ENCODE measurements around the gene MOV10. TPM values are rescaled to one million over a fixed set of nuclear protein-coding genes. Genes with fewer than 3 reads are reported as not detected.

Gene MOV10
- total and polyA plus RNA-seq, 2 donors (not counting 3 experiments of a cell fraction or from before 2014, with no cell fraction given) = 97.1 to 113 TPM

- H3K9me3 ChIP-seq (replicated peaks; ENCODE audit: control insufficient read depth, insufficient read depth, low read length) = no peaks in the 10 kb centered on the region
- no peak for TF ChIP-seq CTCF (IDR thresholded peaks at IDR 0.05; ENCODE audit: extremely low read depth in 1 of 2, insufficient read depth in 1 of 2, low read depth in 1 of 2, low read length in 2 of 2)
- no peak for TF ChIP-seq MAX (IDR thresholded peaks at IDR 0.05; ENCODE audit: insufficient read depth, insufficient read length)
- TF ChIP-seq EZH2 (IDR thresholded peaks at IDR 0.05; ENCODE audit: borderline replicate concordance, low read depth, low read length, severe bottlenecking) = no peak
- no peak for TF ChIP-seq FOS (IDR thresholded peaks at IDR 0.05; ENCODE audit: borderline replicate concordance, insufficient read depth, low read length)
- no peak for TF ChIP-seq GATA2 (IDR thresholded peaks at IDR 0.05; ENCODE audit: insufficient read depth, insufficient read length, low read depth, low read length)
- H3K4me2 ChIP-seq (ENCODE audit: insufficient read depth, low read length) = peak overlapping the region; percentile 90
- BruUV-seq (replicated peaks) = TSS peak; percentile 8
- dilution Hi-C loops (cut with MboI; ENCODE audit: extremely low pct_ligation_motif_present, low sequenced_read_pairs) (no loop called here), intact Hi-C loops (cut with micrococcal nuclease) (loop anchor here (2.0 kb wide), 1 partner anchor 39 kb away; no protein-coding TSS in a partner anchor)
- H3K36me3 ChIP-seq (ENCODE audit: control insufficient read depth in 2 of 2, extremely low read depth in 1 of 2, insufficient read depth in 2 of 2, low read length in 2 of 2) = peaks cover 0 to 6% of the 10 kb centered on the region in 2 experiments
- H3K27ac ChIP-seq (ENCODE audit: insufficient read depth, low read depth, low read length) = peak overlapping the region; percentile 69
- FAIRE-seq = no peak
- H3K9me1 ChIP-seq (replicated peaks; ENCODE audit: control insufficient read depth, extremely low read depth, insufficient read depth, low read length) = no peaks in the 10 kb centered on the region
- peak overlapping the region; percentile 67 to 88 (median 82) for H3K4me3 ChIP-seq (replicated peaks in 1 of 3; ENCODE audit: insufficient read depth in 1 of 3, low read depth in 1 of 3, low read length in 3 of 3)
- peaks cover 2% of the 10 kb centered on the region for H4K20me1 ChIP-seq (replicated peaks; ENCODE audit: control insufficient read depth, extremely low read depth, insufficient read depth, low read length)
- CTCF ChIA-PET = interaction anchor here (1.0 to 5.5 kb wide), 11 partner anchors 14 to 282 kb away, joined by 3 to 57 read pairs (median 16); partner anchors contain the start of genes PPM1J and RHOC
- no peak for DNase-seq (ENCODE audit: low read depth, low spot score)
- POLR2A ChIA-PET = interaction anchor here (3.6 kb wide), 1 partner anchor 29 kb away, joined by 19 read pairs; no protein-coding TSS in a partner anchor
- H2AFZ ChIP-seq (ENCODE audit: low read depth, low read length) = peak overlapping the region; percentile 74
- peaks cover 21% of the 10 kb centered on the region for H3K4me1 ChIP-seq (ENCODE audit: control insufficient read depth, extremely low read depth, insufficient read depth, low read length)
- H3K27me3 ChIP-seq (ENCODE audit: control insufficient read depth in 2 of 2, insufficient read depth in 2 of 2, low read length in 2 of 2) = no peaks in the 10 kb centered on the region
- H3K79me2 ChIP-seq (ENCODE audit: control insufficient read depth, insufficient read depth, low read length) = peaks cover 20% of the 10 kb centered on the region
- H3K9ac ChIP-seq (replicated peaks; ENCODE audit: extremely low read depth, insufficient read depth, low read length) = peak overlapping the region; percentile 78
Measured at GRCh38 chr1:112675728-112676381, 1.4 kb downstream of the MOV10 start.
